Measurements from ENCODE around the gene TP53RK. TPM values are rescaled to one million over a fixed set of nuclear protein-coding genes. Genes with fewer than 3 reads are reported as not detected.
A peak's percentile ranks its signal among the peaks of the same experiment; 100 is the strongest.

The TP53RK gene
- total RNA-seq, 1 experiment from 2014 or later = 21.5 TPM

- Histone ChIP-seq H2BK12ac (ENCODE audit: insufficient read length, low read depth, low read length) (no peak overlapping the region), H3K9me3 (ENCODE audit: control insufficient read depth, low read depth, low read length) (peaks cover 6% of the 10 kb centered on the region), H3T11ph (ENCODE audit: low read length) (no peak overlapping the region), H4K91ac (ENCODE audit: insufficient read length, low read depth, low read length) (no peak overlapping the region), H3K4ac (ENCODE audit: low read depth, low read length) (no peak overlapping the region), H2BK120ac (ENCODE audit: low read depth, low read length, poor library complexity, severe bottlenecking) (no peak overlapping the region), H4K20me1 (ENCODE audit: control insufficient read depth, insufficient read depth, insufficient read length) (no peaks in the 10 kb centered on the region), H3K79me2 (ENCODE audit: insufficient read depth, low read length) (no peaks in the 10 kb centered on the region), H3K79me1 (ENCODE audit: insufficient read depth, low read depth, low read length, poor library complexity, severe bottlenecking) (no peaks in the 10 kb centered on the region), H3K4me1 (ENCODE audit: insufficient read depth, low read length) (no peaks in the 10 kb centered on the region; the same call in 1 of the 2 replicates), H2AK5ac (ENCODE audit: insufficient read length, low read length) (no peak overlapping the region), H3K4me2 (ENCODE audit: insufficient read depth, insufficient read length, low read length) (no peak overlapping the region), H3K23ac (ENCODE audit: insufficient read length, low read depth, low read length) (no peak overlapping the region), H3K27ac (ENCODE audit: insufficient read length, low read depth, low read length) (no peak overlapping the region), H2BK5ac (ENCODE audit: insufficient read length, low read length) (no peak overlapping the region), H3K9ac (ENCODE audit: extremely low read depth, insufficient read length, low read length) (no peak overlapping the region), H3K27me3 (ENCODE audit: insufficient read depth, low read length) (no peaks in the 10 kb centered on the region), H3K18ac (ENCODE audit: insufficient read length, low read depth, low read length) (no peak overlapping the region), H4K5ac (ENCODE audit: insufficient read length, low read depth, low read length) (no peak overlapping the region), H2AFZ (ENCODE audit: low read length) (no peak overlapping the region), H4K8ac (replicated peaks; ENCODE audit: insufficient read length, low read depth, low read length) (no peak overlapping the region), H3K14ac (ENCODE audit: insufficient read depth, low read length) (no peak overlapping the region), H2BK15ac (ENCODE audit: low read depth, low read length) (no peak overlapping the region), H3K56ac (ENCODE audit: insufficient read length, low read depth, low read length) (no peak overlapping the region), H2BK20ac (ENCODE audit: low read depth, low read length, poor library complexity, severe bottlenecking) (no peak overlapping the region), H3K23me2 (ENCODE audit: insufficient read length, low read depth, low read length, poor library complexity, severe bottlenecking) (peaks cover 5% of the 10 kb centered on the region)
- H3K27ac Mint-ChIP-seq = peak overlapping the region in 1 of 3 experiments; percentile 8; a peak in 3 of 7 replicates
- H3K9me3 Mint-ChIP-seq = peaks cover 13 to 22% of the 10 kb centered on the region in 2 experiments
- no peak for DNase-seq
- peaks cover 6% of the 10 kb centered on the region for H3K27me3 Mint-ChIP-seq (ENCODE audit: low read depth)
- TF ChIP-seq CTCF (conservative IDR thresholded peaks at IDR 0.05) = no peak
- peaks cover 55 to 61% of the 10 kb centered on the region in 2 experiments for H3K4me1 Mint-ChIP-seq
- no peak overlapping the region for H3K4me3 Mint-ChIP-seq
- H3K36me3 Mint-ChIP-seq (ENCODE audit: insufficient read depth in 1 of 3, low read depth in 3 of 3) = peaks cover 3 to 18% (median 4%) of the 10 kb centered on the region in 3 experiments; a peak in 6 of 7 replicates
- WGBS (ENCODE audit: extremely low coverage, insufficient read length, low lambda C conversion rate) = no CpG with 5 or more reads among the region's 4 CpGs
Measured at GRCh38 chr20:46705378-46705729, 16.1 kb upstream of the TP53RK start.
